GM21360 (cell line): ENCODE measurements around the gene CATSPERZ.

Experiments
- ATAC-seq: cut with Tn5 transposase; IDR thresholded peaks from one replicate; pipeline ENCODE4 v1.9.1; 2021; ENCODE audit warnings: mild to moderate bottlenecking, moderate library complexity; ENCODE audit not compliant: unreplicated experiment

The CATSPERZ gene

DNA sequence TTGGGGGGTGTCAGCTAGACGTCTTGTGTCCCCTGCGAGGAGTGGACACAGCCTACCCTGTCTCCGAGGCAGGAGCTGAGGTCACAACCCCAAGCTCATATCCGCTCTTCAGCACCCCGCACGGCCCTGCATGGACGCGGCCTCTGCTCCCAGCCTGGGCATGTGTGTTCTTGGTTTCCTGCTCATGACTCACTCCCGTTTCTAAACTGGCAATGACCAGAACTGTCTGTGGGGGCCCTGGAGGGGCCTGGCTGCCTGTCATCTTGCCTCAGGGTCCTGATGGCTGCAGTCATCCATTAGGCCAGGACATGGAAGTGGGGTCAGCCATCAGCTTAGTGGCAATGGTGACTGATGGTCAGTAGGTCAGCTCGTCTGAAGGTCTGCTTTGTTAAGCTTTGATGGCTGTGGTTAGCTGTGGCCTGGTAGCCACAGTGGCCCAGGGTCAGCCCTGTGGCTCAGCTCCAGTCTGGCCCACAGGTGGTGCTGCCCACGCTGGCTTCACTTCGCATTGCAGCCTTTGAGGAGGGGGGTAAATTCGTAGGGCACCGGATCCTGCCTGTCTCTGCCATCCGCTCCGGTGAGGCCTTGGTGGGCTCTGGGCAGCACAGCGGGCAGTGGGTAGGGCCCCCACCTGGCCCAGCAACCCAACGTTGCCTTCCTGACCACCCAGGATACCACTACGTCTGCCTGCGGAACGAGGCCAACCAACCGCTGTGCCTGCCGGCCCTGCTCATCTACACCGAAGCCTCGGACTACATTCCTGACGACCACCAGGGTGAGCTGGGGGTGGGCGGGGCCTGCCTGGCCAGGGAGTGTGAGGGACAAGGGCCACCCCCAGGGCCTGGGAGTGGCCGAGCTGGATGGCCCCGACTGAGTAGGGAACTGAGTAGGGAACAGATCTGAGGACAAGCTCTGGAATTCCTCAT lies 36.9 kb upstream of the CATSPERZ start:
- ATAC-seq: no peak

DNA sequence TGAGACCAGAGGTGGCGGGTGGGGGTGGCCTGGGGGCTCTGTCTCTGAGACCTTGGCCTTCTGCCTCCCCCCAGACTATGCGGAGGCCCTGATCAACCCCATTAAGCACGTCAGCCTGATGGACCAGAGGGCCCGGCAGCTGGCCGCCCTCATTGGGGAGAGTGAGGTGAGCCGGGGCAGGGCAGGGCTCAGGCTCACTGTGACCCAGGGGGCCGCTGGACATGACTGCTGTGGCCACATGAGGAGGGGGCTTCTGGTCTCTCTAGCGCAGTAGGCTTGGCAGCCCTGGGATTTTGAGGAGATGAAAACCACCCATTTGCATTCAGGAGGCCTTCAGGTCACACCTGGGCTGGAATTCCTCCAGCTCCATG lies 36.2 kb upstream of the CATSPERZ start:
- ATAC-seq: no peak

DNA sequence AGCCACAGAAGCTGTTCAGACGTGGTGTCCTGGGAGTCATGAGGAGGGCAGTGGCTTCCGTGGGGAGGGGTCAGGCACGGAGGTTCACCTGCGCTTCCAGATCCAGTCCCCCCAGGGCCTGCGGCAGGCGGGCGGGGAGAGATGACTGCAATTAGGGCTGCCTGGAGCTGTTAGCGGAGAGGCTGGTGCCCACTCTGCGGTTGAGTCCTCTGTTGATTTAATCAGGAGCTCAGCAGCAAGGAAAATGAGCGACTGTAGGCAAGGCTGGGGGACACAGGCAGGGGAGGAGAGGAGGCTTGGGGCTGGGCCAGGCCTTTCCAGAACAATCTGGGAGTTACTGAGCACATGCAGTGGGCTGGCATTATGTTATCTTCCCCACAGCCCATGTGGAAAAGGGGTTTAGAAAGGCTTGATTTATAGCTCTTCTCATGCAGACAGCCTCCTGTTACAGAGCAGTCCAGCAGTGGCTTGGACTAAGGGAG lies 35.7 kb upstream of the CATSPERZ start:
- no peak for ATAC-seq

GRCh38 chr11:64265176-64266160 lies 34.7 kb upstream of the CATSPERZ start:
- no peak for ATAC-seq

GRCh38 chr11:64266339-64266738 lies 33.8 kb upstream of the CATSPERZ start:
- no peak for ATAC-seq

GRCh38 chr11:64267207-64267945 lies 32.8 kb upstream of the CATSPERZ start:
- no peak for ATAC-seq

GRCh38 chr11:64268025-64268892 lies 31.9 kb upstream of the CATSPERZ start:
- ATAC-seq: no peak

- peak; percentile 8 for ATAC-seq
Measured at GRCh38 chr11:64268893-64269539, 31.1 kb upstream of the CATSPERZ start.

GRCh38 chr11:64269540-64270220 lies 30.5 kb upstream of the CATSPERZ start:
- ATAC-seq: peak; percentile 51

GRCh38 chr11:64275031-64275800 lies 24.9 kb upstream of the CATSPERZ start:
- no peak for ATAC-seq

DNA sequence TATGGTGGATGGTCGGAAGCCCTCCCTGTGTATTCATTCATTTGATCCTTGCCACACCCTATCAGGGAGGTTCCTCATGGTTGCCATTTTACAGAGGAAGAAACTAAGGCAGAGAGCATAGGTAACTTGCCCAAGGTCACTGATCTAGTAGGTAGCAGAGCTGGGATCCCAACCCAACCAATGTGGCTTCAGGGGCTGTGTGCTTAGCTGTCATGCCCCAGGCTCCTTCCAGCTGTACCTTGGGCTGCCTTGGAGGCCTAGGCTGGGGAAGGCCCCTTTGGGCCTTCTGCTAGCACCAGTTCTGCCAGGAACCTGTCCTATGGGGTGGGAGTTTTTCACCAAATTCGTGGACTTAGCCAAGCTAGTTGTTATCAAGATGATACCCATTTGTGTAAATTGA lies 24.3 kb upstream of the CATSPERZ start:
- no peak for ATAC-seq

GRCh38 chr11:64276653-64277431 lies 23.3 kb upstream of the CATSPERZ start:
- no peak for ATAC-seq

- no peak for ATAC-seq
Measured at GRCh38 chr11:64278576-64279190, 21.5 kb upstream of the CATSPERZ start.

GRCh38 chr11:64281957-64282770 lies 18.0 kb upstream of the CATSPERZ start:
- ATAC-seq: no peak

- no peak for ATAC-seq
Measured at GRCh38 chr11:64283092-64283491, 17.1 kb upstream of the CATSPERZ start.
